GM21381 (cell line): Measurements from ENCODE around the gene TMBIM1.

ENCODE experiments used
- ATAC-seq: cut with Tn5 transposase; IDR thresholded peaks from one replicate; pipeline ENCODE4 v1.9.1; 2021; ENCODE audit warnings: mild to moderate bottlenecking, moderate library complexity; ENCODE audit not compliant: unreplicated experiment

Gene TMBIM1

GRCh38 chr2:218293715-218294429 is 1.6 kb upstream of the TMBIM1 start:
- no peak for ATAC-seq

DNA sequence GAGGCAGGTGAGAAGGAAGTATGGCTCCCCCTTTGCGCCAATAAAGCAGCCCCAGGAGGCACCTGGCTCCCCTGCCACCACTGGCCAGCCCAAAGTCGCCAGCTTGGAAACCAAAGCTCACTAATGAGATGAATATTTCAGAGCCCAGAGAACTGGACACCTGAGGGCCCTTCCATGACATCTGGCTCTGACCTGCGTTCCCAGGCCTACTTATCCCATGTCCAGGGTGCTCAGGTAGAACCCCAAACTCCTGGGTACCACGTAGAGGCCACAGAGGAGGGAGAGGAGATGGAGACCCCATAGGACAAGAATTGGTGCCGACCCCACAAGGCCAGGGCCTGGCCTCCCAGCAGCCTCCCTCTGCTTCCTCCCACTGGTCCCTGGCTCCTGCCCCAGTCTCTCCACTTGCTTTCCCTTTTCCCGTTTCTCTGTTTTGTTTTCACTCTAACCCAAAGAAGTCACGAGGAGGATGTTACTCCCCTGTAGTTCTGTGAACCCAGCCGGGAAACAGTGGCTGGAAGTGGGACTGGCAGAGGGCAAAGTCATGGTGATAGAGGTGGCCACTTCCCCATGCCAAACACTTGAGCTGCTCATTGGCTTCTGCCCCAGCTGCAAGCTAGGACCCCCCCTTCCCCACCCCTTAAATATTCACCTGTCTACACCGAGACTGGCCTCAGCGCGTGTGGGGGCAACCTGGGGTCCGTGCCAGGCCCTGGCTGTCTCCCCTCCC is 820 bp downstream of the TMBIM1 start:
- ATAC-seq: no peak

DNA sequence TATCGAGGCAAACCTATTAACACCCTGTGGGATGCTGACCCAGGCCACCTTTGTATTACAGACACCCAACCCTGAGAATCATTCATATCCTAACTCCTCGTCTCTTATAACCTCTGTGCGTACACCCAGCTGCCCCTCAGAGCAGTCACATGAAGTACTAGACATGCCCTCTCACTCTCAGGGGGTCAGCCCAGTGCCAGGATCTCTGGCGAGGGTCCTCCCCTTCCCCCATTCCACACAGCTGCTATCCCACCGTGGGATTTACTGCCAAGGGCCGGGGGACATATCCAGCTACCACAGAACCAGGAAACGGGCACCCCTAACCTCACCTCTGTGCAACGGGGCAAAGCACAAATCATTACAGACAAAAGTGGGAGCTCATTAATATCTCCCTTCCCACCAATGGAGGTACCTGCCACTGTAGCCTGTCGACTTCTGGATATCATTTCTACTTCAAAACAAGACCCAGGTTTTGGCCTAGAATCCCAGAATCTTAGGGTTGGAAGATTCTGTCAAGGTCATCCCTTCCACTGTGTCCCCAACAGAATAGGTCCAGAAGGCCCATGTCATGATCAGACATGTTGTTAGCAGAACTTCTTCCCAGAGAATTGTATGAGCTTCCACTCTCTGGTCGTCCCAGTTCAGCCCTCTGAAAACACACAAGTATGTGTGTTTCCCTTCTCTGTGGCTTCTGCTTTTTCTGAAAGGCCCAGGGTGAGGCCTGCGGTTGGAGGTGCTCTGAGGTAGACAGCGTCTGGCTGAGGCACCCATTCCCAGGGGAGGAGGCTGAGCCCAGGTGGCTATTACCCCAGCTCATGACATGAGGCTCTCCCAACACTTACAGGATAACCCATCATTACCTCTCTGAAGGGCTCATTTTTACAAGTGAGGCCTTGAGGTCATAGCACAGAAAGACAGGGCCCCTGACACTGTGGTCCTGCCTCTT is 1.7 kb downstream of the TMBIM1 start:
- peak; percentile 53 for ATAC-seq

DNA sequence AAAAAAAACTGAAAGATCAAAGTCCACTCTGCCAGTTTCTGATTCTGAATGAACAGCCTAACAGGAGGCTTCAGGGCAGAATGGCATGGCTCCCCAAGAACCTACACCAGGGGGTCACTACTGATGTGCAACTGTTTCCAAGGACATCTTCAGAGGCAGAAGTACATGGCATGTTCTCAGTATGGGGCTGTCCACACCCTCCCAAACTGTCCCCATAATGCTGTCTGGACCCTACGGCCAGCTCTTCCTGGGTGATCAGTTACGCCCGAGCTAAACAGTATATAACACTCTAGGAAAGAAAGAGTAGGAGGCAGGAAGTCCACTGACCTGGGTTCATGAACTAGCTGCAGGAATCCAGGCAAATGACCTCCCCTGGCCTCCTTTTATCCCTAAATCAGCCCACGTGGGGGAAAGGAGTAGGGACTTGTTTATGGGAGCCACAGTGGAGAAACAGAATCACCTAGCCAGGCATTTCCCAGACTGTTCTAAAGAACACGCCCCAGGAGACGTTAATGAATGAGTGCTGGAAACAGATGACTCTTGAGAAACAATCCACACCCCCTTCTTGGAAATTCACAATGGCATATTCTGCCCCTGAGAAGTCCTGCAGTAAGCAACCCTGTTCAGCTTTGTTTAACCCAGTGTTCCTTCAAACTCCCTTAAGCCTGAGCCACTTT is 2.5 kb downstream of the TMBIM1 start:
- ATAC-seq: no peak

GRCh38 chr2:218286570-218287459 is 5.5 kb downstream of the TMBIM1 start:
- peak; percentile 57 for ATAC-seq

GRCh38 chr2:218285604-218286003 is 6.7 kb downstream of the TMBIM1 start:
- no peak for ATAC-seq

GRCh38 chr2:218284106-218284811 is 8.0 kb downstream of the TMBIM1 start:
- ATAC-seq: peak; percentile 42

- ATAC-seq: no peak
Measured at GRCh38 chr2:218282173-218282991, 9.9 kb downstream of the TMBIM1 start.

GRCh38 chr2:218281449-218281848 is 10.9 kb downstream of the TMBIM1 start:
- no peak for ATAC-seq

GRCh38 chr2:218280260-218280870 is 11.9 kb downstream of the TMBIM1 start:
- no peak for ATAC-seq

DNA sequence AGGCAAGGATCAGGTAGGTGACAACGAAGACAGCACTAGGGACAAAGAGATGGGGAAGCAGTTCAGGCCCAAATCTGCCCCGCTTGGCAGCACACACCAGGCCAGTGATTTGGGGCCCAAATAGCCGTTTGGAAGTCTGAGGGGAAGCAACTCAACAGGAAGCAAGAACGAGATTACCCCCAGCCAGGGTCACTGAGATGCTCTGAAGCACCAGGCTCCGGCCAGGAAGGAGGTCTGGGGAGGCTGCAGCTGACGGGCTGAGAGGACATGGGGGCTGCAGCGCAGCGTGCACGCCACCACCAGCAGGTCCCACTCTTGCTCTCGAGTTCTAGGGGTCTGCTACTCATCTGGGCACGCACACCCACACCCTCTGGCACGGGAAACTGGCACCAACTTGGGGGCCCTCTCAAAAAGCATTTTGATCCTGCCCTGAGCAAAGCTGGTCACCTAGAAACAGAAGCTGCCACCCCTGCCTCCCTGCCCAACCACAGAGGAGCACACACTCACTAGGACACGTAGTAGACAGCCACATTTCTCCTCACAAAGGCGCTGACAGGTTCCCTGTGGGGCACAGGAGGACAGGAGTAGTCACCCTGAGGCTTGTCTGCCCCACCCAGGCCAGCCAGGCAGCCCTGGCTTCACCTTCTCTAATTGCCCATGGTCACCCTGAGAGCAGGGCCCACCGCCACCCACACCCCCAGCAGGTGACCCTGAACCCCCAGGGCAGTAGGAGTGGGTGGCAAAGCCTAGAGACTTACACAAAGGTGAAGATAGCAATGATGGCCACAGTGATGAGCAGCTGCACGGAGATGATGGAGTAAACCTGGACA is 13.6 kb downstream of the TMBIM1 start:
- no peak for ATAC-seq

- no peak for ATAC-seq
Measured at GRCh38 chr2:218277921-218278320, 14.4 kb downstream of the TMBIM1 start.

- no peak for ATAC-seq
Measured at GRCh38 chr2:218276986-218277755, 15.1 kb downstream of the TMBIM1 start.

DNA sequence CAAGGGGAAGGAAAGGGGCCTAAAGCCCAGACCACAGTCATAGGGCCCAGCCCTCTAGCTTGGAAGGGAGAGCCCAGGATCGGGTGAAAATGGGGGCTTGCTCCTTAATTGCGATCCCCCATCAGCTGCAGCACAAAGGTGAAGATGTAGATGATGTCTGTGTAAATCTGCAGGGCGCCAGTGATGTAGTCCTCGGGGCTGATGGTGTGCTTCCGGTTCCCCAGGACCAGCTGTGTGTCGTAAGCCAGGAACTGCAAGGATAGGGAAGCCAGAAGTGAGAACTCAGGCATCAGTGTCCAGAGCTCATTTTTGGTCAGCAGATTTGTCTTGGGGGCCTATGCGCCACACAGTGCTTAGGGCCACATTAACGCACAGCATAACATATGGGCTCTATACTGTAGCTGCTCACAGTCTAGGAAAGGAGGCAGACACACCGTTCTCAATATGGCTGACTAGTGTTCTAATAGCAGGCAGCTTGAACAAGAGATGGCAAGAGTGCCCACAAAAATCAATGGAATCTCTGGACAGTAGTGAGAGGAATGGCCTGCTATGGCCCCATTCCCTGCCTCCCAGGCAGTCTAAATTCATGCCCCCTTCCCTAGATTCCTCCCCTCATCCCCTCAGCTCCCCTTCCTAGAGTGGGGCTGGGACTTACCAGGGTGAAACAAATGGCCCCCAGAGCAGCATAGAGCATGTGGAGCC is 16.8 kb downstream of the TMBIM1 start:
- ATAC-seq: no peak

DNA sequence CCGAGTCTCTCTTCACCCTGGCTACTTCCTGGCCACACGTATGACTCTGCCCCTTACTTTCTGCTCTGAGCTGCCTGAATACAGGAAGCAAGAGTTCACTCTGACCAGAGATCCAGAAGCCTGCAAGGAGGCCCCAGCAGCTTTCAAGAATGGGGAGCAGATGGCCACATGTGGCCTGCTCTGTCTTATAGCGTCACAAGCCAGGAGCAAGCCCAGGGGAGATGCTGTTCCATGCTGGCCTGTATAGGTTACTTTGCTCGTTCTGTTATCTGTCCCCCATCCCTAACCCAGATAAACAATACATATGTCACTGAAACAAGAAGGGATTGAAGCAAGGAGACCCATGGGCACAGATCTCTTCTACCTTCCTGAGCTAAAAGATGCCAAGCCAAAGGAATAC is 17.7 kb downstream of the TMBIM1 start:
- ATAC-seq: no peak

- ATAC-seq: no peak
Measured at GRCh38 chr2:218273908-218274249, 18.4 kb downstream of the TMBIM1 start.
